Stimulated activated CD4-positive, alpha-beta T cell treated with anti-CD3 and anti-CD28 coated beads, Interleukin-2, amount 100 ng/mL, for 4 hours (primary cell): ENCODE results near the gene IL23R.
"Not testable (repeated sequence)": the region's sequence is repeated elsewhere in the genome, so short reads cannot be mapped to it uniquely, and the experiment has no call there.

Experiments used
- DNase-seq: peaks from one replicate; pipeline ENCODE4 v3.0.0-alpha.2; 2020; ENCODE audit warnings: low read depth

Gene IL23R

DNA sequence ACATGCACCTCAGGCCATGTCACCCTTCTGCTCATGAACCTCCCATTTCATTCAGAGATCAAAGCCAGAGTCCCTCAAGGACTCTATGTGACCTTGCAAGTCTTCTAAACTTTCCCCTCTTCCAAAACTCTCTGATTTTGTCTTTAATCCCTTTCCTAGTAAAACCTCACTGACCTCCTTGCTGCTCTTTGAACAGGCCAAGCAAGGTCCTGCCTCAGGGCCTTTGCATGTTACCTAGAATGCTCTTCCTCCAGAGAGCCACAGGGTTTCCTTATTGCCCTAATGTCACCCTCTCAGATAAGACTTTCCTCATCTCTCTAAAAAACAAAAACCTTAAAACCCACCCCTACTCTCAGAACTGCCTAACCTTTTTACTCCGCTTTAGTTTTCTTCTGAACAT, 26.6 kb downstream of the IL23R start:
- no peak for DNase-seq

DNA sequence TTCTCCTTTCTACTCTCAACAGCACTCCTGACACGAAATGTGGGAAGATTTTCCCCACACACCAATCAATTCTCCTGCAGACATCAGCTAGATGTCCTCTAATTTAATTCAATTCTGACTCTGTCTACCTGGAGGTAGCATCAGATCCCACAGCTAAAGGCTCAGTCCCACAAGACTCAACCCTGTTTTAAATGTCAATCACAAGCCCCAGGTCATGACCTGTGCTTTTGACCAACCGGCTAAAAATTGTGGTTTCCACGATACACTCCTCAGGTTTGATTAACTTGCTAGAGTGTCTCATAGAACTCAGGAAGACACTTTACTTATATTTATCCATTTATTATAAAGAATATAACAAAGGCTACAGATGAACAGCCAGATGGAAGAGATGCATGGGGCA, 27.4 kb downstream of the IL23R start:
- no peak for DNase-seq

DNA sequence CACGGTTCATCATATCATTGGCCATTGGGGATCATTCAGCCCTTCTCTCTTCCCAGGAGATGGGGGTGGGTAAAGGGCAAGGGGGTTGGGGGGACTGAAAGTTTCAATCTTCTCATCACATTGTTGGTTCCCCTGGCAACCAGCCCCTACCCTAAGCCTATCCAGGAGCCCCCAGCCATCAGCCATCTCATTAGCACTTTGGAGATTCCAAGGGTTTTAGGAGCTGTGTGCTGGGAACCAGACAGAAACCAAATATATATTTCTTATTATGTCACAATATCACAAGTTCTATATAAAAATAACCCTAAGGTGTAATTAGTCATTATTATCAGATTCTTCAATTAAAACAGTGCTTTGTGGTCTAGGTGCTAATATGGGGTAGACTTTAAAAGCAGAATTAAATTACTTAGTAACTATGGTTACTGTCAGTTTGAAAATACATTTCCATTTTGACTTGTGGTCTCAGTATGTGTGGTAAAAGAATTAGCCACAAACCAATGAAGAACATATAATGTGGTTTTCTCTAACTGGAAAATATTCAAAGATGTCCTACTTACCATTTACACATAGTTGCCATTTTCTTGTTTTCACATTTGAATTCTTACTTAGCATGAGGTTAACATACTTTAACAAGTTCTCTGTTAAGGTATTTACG, 28.1 kb downstream of the IL23R start:
- DNase-seq, result no peak

DNA sequence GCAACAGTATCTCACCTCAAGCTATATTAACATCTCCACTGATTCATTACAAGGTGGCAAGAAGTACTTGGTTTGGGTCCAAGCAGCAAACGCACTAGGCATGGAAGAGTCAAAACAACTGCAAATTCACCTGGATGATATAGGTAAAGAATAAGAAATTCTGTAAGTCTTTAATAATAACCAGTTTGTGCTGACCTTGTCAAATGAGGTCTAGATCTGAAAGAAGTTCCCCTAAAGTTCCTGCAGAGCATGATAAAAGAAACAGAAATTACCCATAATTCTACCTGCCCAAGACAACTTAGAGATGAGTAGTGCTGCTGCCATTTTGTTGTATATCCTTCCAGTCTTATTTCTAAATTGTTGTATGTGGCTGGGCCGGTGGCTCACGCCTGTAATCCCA, 34.5 kb downstream of the IL23R start:
- no peak for DNase-seq

DNA sequence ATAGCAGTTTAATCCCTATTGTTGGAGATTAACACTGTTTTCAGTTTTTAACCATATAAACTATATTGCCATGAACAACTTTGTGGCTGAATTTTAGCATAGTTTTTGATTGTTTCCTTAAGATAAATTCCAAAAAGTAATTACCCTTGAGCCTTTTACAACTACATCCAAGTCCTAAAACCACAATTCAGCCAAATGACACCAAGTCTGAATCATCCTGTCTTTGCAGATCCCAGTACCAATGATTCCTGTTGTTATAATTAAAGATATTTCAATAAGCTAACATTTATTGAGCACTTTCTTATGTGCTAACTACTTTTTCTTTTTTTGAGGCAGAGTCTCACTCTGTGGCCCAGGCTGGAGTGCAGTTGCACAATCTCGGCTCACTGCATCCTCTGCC, 35.6 kb downstream of the IL23R start:
- DNase-seq, result no peak

DNA sequence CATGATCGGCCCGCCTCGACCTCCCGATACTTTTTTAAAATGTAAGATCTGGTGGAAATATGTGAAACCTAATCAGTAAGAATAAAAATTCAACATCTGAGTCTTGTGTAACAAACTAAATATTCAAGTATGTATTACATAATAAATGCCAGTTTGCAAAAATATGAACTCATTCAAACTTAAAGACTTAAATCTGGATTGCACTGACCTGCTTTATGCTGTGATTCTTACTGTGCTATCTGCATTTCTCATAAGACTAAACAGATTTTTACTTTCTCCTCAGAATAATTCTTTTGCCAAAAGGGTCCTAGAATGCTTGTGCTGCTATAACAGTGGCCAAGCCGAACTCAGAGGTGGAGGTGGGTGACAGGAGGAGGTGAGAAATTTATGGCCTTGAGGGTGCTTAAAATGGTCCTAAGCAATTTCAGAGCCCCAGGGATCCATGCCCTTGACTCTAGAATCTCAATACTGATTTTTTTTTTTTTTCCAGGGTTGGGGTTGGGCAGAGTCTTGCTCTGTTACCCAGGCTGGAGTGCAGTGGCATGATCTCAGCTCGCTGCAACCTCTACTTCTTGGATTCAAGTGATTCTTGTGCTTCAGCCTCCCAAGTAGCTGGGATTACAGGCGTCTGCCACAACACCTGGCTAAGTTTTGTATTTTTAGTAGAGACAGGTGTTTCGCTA, 38.2 kb downstream of the IL23R start:
- no peak for DNase-seq

DNA sequence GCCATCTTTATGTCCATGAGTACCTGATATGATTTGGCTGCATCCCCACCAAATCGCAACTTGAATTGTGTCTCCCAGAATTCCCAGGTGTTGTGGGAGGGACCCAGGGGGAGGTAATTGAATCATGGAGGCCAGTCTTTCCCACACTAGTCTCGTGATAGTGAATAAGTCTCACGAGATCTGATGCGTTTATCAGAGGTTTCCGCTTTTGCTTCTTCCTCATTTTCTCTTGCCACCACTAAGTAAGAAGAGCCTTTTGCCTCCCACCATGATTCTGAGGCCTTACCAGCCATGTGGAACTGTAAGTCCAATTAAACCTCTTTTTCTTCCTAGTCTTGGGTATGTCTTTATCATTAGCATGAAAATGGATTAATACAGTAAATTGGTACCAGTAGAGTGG, 41.1 kb downstream of the IL23R start:
- not testable (repeated sequence) for DNase-seq

DNA sequence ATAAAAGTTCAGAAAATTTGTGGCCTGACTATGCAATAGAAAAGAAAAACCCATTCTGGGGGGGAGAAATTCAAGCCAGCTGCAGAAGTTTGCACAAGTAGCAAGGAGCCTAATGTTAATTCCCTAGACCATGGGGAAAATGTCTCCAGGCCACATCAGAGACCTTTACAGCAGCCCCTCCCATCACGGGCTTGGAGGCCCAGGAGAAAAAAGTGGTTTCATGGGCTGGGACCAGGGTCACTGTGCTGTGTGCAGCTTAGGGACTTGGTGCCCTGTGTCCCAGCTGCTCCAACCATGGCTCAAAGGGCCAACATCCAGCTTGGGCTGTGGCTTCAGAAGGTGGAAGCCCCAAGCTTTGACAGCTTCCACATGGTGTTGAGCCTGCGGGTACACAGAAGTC, 42.0 kb downstream of the IL23R start:
- DNase-seq, result no peak

DNA sequence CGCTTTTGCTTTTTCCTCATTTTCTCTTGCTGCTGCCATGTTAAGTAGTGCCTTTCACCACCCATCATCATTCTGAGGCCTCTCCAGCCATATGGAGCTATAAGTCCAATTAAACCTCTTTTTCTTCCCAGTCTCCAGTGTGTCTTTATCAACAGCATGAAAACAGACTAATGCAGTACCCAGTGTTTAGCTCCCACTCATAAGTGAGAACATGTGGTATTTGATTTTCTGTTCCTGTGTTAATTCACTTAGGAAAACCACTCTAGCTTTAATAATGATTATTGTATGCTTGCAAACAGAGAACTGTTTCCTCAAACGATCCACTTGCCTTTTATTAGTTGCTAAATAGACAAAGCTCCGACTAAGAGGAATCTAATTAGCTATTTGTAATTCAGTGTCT, 43.3 kb downstream of the IL23R start:
- no peak for DNase-seq

DNA sequence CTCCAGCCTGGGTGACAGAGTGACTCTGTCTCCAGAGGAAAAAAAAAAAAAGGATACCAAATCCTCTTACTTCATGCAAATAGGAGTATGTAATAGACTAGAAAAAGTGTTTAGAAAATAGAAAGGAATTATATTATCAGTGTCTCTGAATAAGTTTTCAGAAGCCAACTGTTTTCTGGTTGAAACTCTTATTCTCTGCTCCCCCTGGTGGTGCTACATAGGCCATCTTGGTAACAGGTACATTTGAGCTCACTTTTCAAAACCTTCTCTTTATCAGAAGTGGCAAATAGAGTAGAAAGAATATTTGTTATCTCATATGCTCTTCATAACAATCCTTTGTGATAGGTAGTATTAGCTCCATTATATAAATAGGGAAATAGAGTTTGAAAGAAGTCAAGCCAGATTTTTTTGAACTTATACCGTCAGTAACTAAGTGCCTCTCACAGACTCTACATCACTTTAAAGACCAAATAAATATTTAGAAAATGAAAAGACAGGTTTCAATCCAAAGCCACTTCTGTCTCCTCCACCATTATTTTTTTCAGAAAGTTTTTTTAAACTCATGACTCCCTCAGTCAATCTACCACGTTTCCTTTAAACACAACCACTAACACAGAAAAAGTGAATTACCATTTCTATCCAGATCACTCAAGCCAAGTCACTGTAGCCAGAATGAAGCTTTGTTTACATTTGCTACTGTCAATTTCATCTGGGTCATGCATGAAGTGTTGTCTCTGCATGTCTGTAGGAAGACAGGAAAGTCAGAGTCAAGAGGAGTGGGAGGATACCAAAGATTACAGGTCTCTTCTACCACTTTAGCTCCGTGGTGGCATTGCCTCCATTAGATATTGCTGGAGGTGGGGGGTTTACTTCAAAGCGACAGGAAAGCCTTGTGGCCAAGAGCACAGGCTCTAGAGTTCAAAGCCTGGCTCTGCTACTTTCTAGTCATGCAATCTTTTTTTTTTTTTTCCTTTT, 45.6 kb downstream of the IL23R start:
- peak; percentile 22 for DNase-seq

DNA sequence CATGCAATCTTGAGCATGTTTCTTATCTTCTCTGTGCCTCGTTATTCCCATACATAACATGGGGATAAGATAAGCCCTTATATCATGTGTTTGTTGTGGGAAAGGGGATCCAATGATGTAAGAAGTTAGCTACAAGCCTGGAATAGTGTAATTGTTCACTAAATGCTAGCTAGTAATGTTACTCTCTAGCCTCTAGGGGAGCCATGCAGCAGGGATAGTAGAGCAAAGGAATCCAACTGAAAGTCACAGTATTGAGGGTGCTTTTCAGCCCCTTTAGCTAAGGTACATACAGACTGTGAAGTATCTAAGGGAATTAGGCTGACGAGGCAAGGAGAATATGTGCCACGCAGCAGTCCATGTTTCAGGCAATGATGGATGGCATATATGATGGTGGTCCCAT, 46.9 kb downstream of the IL23R start:
- DNase-seq, result no peak

DNA sequence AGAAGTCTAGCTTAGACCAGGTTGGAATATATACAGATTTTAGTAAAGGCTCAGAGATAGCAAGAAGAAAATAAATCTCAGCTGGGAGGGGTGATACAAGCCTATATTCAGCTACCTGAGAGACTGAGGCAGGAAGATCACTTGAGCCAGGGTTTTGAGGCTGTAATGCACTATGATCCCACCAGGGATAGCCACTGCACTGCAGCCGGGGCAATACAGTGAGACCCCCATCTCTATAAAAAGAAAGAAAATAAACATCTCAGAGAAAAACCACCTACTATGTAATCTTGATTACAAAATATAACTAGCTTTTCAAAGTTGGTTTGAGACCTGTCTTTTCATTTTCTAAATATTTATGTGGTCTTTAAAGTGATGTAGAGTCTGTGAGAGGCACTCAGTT, 47.7 kb downstream of the IL23R start:
- DNase-seq, result no peak

DNA sequence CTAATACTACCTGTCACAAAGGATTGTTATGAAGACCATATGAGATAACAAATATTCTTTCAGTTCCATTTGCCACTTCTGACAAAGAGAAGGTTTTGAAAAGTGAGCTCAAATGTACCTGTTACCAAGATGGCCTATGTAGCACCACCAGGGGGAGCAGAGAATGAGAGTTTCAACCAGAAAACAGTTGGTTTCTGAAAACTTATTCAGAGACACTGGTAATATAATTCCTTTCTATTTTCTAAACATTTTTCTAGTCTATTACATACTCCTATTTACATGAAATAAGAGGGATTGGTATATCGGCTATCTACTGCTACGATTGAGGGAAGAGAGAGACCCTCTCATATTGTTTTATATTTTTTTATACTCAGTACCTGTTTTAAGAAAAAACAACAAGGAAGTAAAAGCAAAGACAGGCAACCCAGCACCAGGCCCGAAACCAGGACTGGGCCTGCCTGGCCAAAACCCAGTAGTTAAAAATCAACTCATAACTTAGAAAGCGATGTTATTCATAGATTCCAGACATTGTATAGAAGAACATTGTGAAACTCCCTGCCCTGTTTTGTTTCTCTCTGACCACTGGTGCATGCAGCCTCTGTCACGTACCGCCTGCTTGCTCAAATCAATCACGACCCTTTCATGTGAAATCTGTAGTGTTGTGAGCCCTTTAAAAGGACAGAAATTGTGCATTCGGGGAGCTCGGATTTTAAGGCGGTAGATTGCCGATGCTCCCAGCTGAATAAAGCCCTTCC, 48.3 kb downstream of the IL23R start:
- peak; percentile 39 for DNase-seq

DNA sequence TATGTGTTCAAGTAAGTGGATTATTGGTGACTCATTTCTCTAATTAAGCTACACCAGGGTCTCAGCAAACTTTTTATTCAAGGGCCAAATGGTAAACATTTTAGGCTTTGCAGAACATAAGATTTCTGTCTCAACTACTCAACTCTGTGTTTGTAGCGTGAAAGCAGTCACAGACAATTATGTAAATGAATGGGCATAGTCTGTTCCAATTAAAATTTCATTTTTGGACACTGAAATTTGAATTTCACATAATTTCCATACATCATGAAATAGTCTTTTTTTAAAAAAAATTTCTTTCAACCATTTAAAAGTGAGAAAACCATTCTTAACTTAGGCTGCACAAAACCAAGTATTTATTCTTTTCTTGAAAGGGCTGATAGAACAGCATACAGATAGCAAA, 50.1 kb downstream of the IL23R start:
- DNase-seq, result no peak

DNA sequence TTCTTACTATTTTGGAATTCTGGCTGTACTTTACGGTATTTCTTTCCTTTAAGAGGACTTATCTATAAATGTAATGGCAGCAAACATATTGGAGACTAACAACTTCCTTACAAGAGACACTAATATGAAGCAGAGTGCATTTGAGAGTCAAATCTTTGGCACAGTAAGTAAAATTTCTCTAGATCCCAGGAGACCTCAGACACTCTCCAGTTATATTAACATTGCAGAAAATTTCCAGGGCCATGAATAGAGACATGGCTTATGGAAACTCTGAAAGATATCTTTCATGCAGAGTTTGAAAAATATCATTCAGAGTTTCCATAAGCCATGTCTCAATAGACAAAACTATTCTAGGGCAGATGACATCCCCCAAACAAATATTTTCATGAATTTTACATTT, 51.2 kb downstream of the IL23R start:
- DNase-seq, result no peak

DNA sequence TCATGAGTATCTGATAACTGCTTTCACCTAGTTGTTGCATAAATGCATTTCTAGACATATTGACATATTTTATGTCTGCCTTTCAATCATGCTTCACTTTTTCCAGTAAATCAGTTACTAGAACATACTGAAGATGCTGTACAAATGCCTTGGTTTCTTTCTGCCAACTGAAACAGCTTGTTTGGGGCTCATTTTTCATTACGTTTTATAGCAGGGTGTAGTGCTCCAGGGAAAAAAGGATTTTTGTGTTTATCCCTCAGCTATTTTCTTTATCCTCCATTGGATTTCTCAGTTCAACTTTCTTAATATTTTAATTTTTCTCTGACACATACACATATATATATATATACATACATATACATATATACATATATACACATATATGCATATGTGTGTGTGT, 51.7 kb downstream of the IL23R start:
- no peak for DNase-seq

DNA sequence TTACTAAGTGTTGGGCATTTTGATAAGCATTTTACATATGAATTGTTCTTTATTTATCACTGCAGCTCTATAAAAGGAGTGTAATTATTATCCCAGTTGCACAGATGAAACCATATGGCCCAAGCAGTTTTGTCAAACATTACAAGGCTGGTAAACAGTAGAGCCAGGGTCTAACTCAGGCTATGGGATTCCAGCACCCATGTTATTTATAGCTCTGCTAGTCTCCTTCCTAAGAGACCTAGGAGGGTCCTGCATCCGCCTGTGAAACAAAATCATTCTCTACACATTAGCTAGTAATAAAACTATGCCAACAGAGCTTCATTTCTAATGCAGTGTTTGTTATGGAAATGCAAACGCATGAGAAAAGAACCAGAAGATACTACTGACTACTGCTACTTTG, 58.6 kb downstream of the IL23R start:
- DNase-seq, result no peak

DNA sequence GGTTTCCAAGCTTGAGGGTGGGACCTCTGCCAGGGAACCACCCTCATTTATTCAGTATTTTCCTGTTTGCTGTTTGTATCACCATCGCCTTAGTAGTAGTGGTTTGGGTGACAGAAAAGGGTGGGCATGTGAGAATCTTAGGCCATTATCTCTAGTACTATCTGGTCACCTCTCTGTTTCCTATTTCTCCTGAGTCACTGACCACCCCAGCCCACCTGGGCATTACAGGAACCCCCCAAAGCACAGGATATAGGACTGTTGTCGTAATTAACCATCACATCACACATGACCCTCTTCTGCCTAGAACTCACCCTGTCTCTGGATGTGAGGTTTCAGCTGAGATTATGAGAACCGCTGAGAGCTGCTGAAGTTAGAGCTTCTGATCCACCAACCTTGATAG, 60.4 kb downstream of the IL23R start:
- DNase-seq, result no peak

DNA sequence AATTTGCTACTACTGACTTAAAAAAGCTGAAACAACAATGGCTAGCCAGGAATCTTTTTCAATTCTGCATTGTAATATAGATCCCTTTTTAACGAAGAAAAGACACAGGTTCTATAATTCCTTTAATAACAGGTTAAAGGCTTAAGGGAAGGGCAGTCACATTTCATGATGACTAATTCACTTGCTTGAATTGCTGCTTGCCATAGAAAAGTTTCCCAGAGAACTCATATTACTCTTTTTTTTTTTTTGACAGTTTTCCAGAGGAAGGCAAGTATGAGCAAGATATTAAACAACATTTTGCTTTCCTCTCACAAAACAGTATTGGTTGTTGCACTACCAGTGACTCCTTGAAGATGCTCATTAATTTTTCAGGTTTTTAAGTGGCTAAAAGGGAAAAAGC, 60.9 kb downstream of the IL23R start:
- no peak for DNase-seq

DNA sequence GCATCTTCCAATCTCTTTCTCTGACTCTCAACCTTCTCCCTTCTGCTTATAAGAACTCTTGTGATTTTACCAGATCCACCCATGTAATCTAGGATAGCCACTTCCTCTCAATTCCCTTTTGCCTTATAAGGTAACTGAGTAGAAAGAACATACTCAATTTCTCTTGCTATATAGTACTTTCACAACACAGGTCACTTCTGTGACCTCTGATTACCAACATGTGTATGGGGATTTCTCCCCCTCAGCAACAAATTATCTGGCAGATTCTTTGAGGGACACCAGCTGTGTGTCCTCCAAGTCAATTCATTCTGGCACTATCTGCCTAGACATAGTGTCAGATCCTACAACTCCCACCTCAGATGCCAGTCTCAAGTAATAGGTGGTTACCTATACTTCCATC, 62.5 kb downstream of the IL23R start:
- DNase-seq, result no peak

DNA sequence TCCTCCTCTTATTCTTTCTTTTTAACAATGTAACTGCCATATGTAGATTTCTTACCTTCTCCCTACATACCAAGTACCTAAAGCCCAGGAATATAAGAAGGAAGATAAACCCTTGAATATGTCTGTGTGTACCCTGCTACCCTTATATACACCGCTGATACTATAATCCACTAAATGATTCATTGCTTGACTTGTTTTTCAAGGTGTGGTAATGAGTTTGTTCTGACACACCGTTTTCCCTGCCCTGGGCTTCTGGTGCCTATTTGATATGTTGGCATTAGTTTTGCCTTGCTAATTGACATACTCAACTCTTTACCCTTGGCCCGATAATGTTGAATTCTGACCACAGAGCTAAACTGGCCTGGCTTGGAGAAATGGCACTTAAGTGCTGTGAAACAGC, 64.3 kb downstream of the IL23R start:
- DNase-seq, result no peak

DNA sequence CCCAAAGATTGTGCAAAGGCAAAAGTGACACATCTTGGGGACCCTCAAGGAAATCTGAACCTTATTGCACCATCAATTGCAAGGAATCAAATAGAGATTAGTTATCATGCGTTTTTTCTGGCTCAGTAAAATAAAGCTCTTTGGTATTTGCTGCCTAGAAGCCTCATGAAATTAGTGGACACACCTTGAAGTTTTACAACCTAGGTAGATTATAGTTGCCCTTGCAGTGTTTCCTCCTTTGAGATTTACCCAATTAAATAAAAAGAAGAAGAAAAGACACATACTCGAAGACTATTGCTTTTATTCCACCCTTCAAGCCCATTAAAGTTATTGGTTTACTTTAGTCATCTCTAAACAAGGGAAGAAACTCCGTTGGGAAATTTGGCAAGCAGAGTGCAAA, 70.0 kb downstream of the IL23R start:
- no peak for DNase-seq
